GM23338 (cell line): ENCODE measurements around the gene EXD3. TPM values are rescaled to one million over a fixed set of nuclear protein-coding genes. Genes with fewer than 3 reads are reported as not detected.

Experiments used
- ATAC-seq: fragments of 200-7000 bp; cut with Tn5 transposase; 3 replicates; pipeline ENCODE4 v1.9.1; 2020
- DNase-seq: peaks from one replicate; pipeline ENCODE4 v3.0.0-alpha.2; 2015; ENCODE audit warnings: low spot score
- H2AFZ ChIP-seq: fragments of 200-600 bp; sonication (generic); 2 replicates; pipeline ENCODE4 v1.8.0; 2016; ENCODE audit warnings: antibody characterized with exemption, mild to moderate bottlenecking, moderate library complexity
- H3F3A ChIP-seq: fragments of 200-600 bp; sonication (generic); replicated peaks from 2 replicates; pipeline ENCODE4 v1.8.0; 2017; ENCODE audit warnings: antibody characterized with exemption, mixed run types, low read depth
- H3K27ac ChIP-seq: fragments of 200-600 bp; sonication (generic); 2 replicates; pipeline ENCODE4 v1.6.1; 2016; ENCODE audit warnings: low read depth
- H3K27me3 ChIP-seq: fragments of 200-600 bp; sonication (generic); 2 replicates; pipeline ENCODE4 v1.8.0; 2016; ENCODE audit warnings: mild to moderate bottlenecking, mixed run types, moderate library complexity; ENCODE audit not compliant: insufficient read depth
- H3K36me3 ChIP-seq: fragments of 200-600 bp; sonication (generic); 2 replicates; pipeline ENCODE4 v1.8.0; 2016; ENCODE audit warnings: mild to moderate bottlenecking; ENCODE audit not compliant: insufficient read depth
- H3K4me1 ChIP-seq: fragments of 200-600 bp; sonication (generic); 2 replicates; pipeline ENCODE4 v1.8.0; 2016; ENCODE audit warnings: mild to moderate bottlenecking, moderate library complexity; ENCODE audit not compliant: insufficient read depth
- H3K4me2 ChIP-seq: fragments of 200-600 bp; sonication (generic); 2 replicates; pipeline ENCODE4 v1.7.1; 2017; ENCODE audit warnings: mixed run types
- H3K4me3 ChIP-seq: fragments of 200-600 bp; sonication (generic); 2 replicates; pipeline ENCODE4 v1.6.1; 2016; ENCODE audit warnings: mixed run types
- H3K79me2 ChIP-seq: fragments of 200-600 bp; sonication (generic); replicated peaks from 2 replicates; pipeline ENCODE4 v1.8.0; 2017; ENCODE audit warnings: mild to moderate bottlenecking; ENCODE audit not compliant: insufficient read depth
- H3K9me2 ChIP-seq: fragments of 200-600 bp; sonication (generic); 2 replicates; pipeline ENCODE4 v1.8.0; 2017; ENCODE audit not compliant: insufficient read depth
- H4K20me1 ChIP-seq: fragments of 200-600 bp; sonication (generic); replicated peaks from 2 replicates; pipeline ENCODE4 v1.8.0; 2017; ENCODE audit warnings: mild to moderate bottlenecking; ENCODE audit not compliant: insufficient read depth
- H3K27ac Mint-ChIP-seq: 2 replicates; pipeline ENCODE4 v1.8.0; 2020; ENCODE audit warnings: inconsistent platforms, mild to moderate bottlenecking, moderate library complexity, mixed read lengths
- H3K27me3 Mint-ChIP-seq: 3 replicates; pipeline ENCODE4 v1.8.0; 2022; ENCODE audit warnings: low read depth, mild to moderate bottlenecking, moderate library complexity, mixed read lengths, inconsistent platforms; ENCODE audit not compliant: insufficient read depth, poor library complexity
- H3K36me3 Mint-ChIP-seq: 3 replicates; pipeline ENCODE4 v1.8.0; 2021; ENCODE audit warnings: low read depth, mild to moderate bottlenecking, inconsistent platforms, moderate library complexity, mixed read lengths
- H3K4me1 Mint-ChIP-seq: 3 replicates; pipeline ENCODE4 v1.8.0; 2020; ENCODE audit warnings: mild to moderate bottlenecking, inconsistent platforms, mixed read lengths
- H3K4me3 Mint-ChIP-seq: 3 replicates; pipeline ENCODE4 v1.8.0; 2021; ENCODE audit warnings: moderate library complexity, mild to moderate bottlenecking, inconsistent platforms, mixed read lengths
- H3K9me3 Mint-ChIP-seq: 3 replicates; pipeline ENCODE4 v1.8.0; 2020; ENCODE audit warnings: moderate library complexity, mild to moderate bottlenecking, inconsistent platforms, mixed read lengths
- ETS1 ChIP-seq: IDR thresholded peaks from 2 replicates; pipeline ENCODE4 v1.6.1; 2016; ENCODE audit warnings: antibody characterized with exemption
- POLR2AphosphoS5 ChIP-seq: IDR thresholded peaks from 2 replicates; pipeline ENCODE4 v1.6.1; 2016; ENCODE audit warnings: antibody characterized with exemption, low read depth
- REST ChIP-seq: IDR thresholded peaks from one replicate; pipeline ENCODE4 v1.6.1; 2018; ENCODE audit warnings: antibody characterized with exemption; ENCODE audit not compliant: unreplicated experiment
- ZNF331 ChIP-seq: fragments of 250-450 bp; sonication (Bioruptor Pico); IDR thresholded peaks from 2 replicates; pipeline ENCODE4 v1.5.0; 2020; ENCODE audit warnings: low read depth, mild to moderate bottlenecking, moderate library complexity
- polyA plus RNA-seq: library from polyadenylated mRNA; unstranded; fragments of >200 nt; fragmentation: Nextera tagmentation; extraction: Ambion mirVana; gene quantifications from 2 replicates; pipeline ENCODE4 v1.2.1, GENCODE V29; 2016
- total RNA-seq: library from RNA; depleted of rRNA; stranded (reverse); fragments of >200 nt; shearing (Covaris generic); gene quantifications from 2 replicates; pipeline ENCODE4 v1.2.3, GENCODE V29; 2014

EXD3 gene
- total and polyA plus RNA-seq, 2 experiments from 2014 or later: 3.6 to 9.7 TPM

GRCh38 chr9:137437691-137438590, 15.0 kb upstream of the EXD3 start:
- no peak for ATAC-seq
- H3K4me3 Mint-ChIP-seq: no peak overlapping the region

GRCh38 chr9:137436761-137437600, 14.0 kb upstream of the EXD3 start:
- peaks cover 1% of the 10 kb centered on the region; the same call in 2 of the 3 replicates for H3K4me1 Mint-ChIP-seq
- ATAC-seq (no peak), DNase-seq (no peak)
- Histone ChIP-seq H3K27me3 (no peaks in the 10 kb centered on the region), H4K20me1 (no peaks in the 10 kb centered on the region), H3K9me2 (no peaks in the 10 kb centered on the region), H3K4me1 (peaks cover 2% of the 10 kb centered on the region; the same call in 1 of the 2 replicates), H3K36me3 (no peaks in the 10 kb centered on the region), H3K79me2 (no peaks in the 10 kb centered on the region), H3F3A (no peaks in the 10 kb centered on the region), H3K4me2 (no peak overlapping the region), H2AFZ (no peak overlapping the region), H3K27ac (no peak overlapping the region), H3K4me3 (no peak overlapping the region)
- no peak overlapping the region for H3K27ac Mint-ChIP-seq
- no peaks in the 10 kb centered on the region for H3K36me3 Mint-ChIP-seq
- H3K9me3 Mint-ChIP-seq: no peaks in the 10 kb centered on the region
- H3K4me3 Mint-ChIP-seq: no peak overlapping the region
- no peaks in the 10 kb centered on the region for H3K27me3 Mint-ChIP-seq
- TF ChIP-seq POLR2AphosphoS5 (no peak), ETS1 (no peak)

More at GRCh38 chr9:137437691-137438590, 15.0 kb upstream of the EXD3 start:
- Histone ChIP-seq H2AFZ (no peak overlapping the region), H3K9me2 (no peaks in the 10 kb centered on the region), H3F3A (no peaks in the 10 kb centered on the region), H3K4me2 (no peak overlapping the region), H3K4me3 (no peak overlapping the region), H3K27ac (no peak overlapping the region), H4K20me1 (no peaks in the 10 kb centered on the region), H3K36me3 (no peaks in the 10 kb centered on the region), H3K27me3 (no peaks in the 10 kb centered on the region), H3K4me1 (peaks cover 5% of the 10 kb centered on the region; the same call in 1 of the 2 replicates), H3K79me2 (no peaks in the 10 kb centered on the region)
- Mint-ChIP-seq H3K4me1 (peaks cover 2% of the 10 kb centered on the region; the same call in 2 of the 3 replicates), H3K27ac (no peak overlapping the region), H3K9me3 (no peaks in the 10 kb centered on the region), H3K27me3 (peaks cover 4% of the 10 kb centered on the region), H3K36me3 (no peaks in the 10 kb centered on the region)
- no peak for DNase-seq
- TF ChIP-seq REST: no peak
- TF ChIP-seq ZNF331 (CRISPR knock-in tag): no peak
